ENCODE measurements around the gene CPM.

CPM gene

GRCh38 chr12:68932961-68933893, at the start of gene CPM:
CPM (minus strand) TSS chr12:68933171; CDS start chr12:68932837, 334 bp downstream.
- DNase-seq = peak; percentile 58 to 61

- DNase-seq = no peak
Observed at GRCh38 chr12:68981516-68981915, 48.5 kb upstream of the CPM start.

- DNase-seq = no peak
Observed at GRCh38 chr12:68980476-68981212, 47.7 kb upstream of the CPM start.

- DNase-seq = no peak
Observed at GRCh38 chr12:68978678-68979077, 45.7 kb upstream of the CPM start.

GRCh38 chr12:68977909-68978610, 45.1 kb upstream of the CPM start:
- no peak for DNase-seq

- no peak for DNase-seq
Observed at GRCh38 chr12:68977335-68977734, 44.4 kb upstream of the CPM start.

- DNase-seq = no peak
Observed at GRCh38 chr12:68976395-68976841, 43.4 kb upstream of the CPM start.

- DNase-seq = no peak
Observed at GRCh38 chr12:68975811-68976210, 42.8 kb upstream of the CPM start.

GRCh38 chr12:68972595-68972994, 39.6 kb upstream of the CPM start:
- no peak for DNase-seq

GRCh38 chr12:68971404-68971803, 38.4 kb upstream of the CPM start:
- no peak for DNase-seq

- no peak for DNase-seq
Observed at GRCh38 chr12:68970951-68971350, 38.0 kb upstream of the CPM start.

- DNase-seq = no peak
Observed at GRCh38 chr12:68970306-68970705, 37.3 kb upstream of the CPM start.

GRCh38 chr12:68967046-68967445, 34.1 kb upstream of the CPM start:
- no peak for DNase-seq

- DNase-seq = no peak
Observed at GRCh38 chr12:68963856-68964745, 31.1 kb upstream of the CPM start.

GRCh38 chr12:68962877-68963855, 30.2 kb upstream of the CPM start:
- no peak for DNase-seq

- DNase-seq = no peak
Observed at GRCh38 chr12:68959891-68960464, 27.0 kb upstream of the CPM start.

GRCh38 chr12:68959143-68959858, 26.3 kb upstream of the CPM start:
- no peak for DNase-seq

GRCh38 chr12:68958322-68958721, 25.4 kb upstream of the CPM start:
- DNase-seq = no peak

- DNase-seq = no peak
Observed at GRCh38 chr12:68957273-68957672, 24.3 kb upstream of the CPM start.

- no peak for DNase-seq
Observed at GRCh38 chr12:68956466-68956865, 23.5 kb upstream of the CPM start.

All from activated CD4-positive, alpha-beta T cell treated with anti-CD3 and anti-CD28 coated beads, Interleukin-2, amount 50 U/mL, for 4 hours (primary cell).